Activated CD4-positive, alpha-beta T cell treated with anti-CD3 and anti-CD28 coated beads, Interleukin-2, amount 10 ng/mL, durations not matched to agents 24 days and 14 days (primary cell): ENCODE results near the gene CMTM8. TPM values are rescaled to one million over a fixed set of nuclear protein-coding genes. Genes with fewer than 3 reads are reported as not detected.
"Not testable (repeated sequence)": the region's sequence is repeated elsewhere in the genome, so short reads cannot be mapped to it uniquely, and the experiment has no call there.

Source experiments
- DNase-seq: peaks from one replicate; pipeline ENCODE4 v3.0.0; 2022
- H3K27ac Mint-ChIP-seq: one replicate; pipeline ENCODE4 v1.8.0; 2022; ENCODE audit warnings: mild to moderate bottlenecking, mixed read lengths
- H3K27me3 Mint-ChIP-seq: one replicate; pipeline ENCODE4 v1.8.0; 2022; ENCODE audit warnings: mixed read lengths
- H3K36me3 Mint-ChIP-seq: one replicate; pipeline ENCODE4 v1.8.0; 2022; ENCODE audit warnings: low read depth, mild to moderate bottlenecking, mixed read lengths
- H3K4me1 Mint-ChIP-seq: one replicate; pipeline ENCODE4 v1.8.0; 2021; ENCODE audit warnings: mixed read lengths
- H3K4me3 Mint-ChIP-seq: one replicate; pipeline ENCODE4 v1.8.0; 2022; ENCODE audit warnings: mild to moderate bottlenecking, moderate library complexity, mixed read lengths
- H3K9me3 Mint-ChIP-seq: one replicate; pipeline ENCODE4 v1.8.0; 2021; ENCODE audit warnings: mixed read lengths
- intact Hi-C: fragments of 100-400 bp; cut with micrococcal nuclease; formaldehyde crosslinking; loops from one replicate; pipeline ENCODE4 v1.15.1; 2023
- total RNA-seq: library from RNA; stranded (reverse); gene quantifications from 2 replicates; pipeline ENCODE4 v1.2.3, GENCODE V29; 2022

Gene CMTM8
- total RNA-seq, 1 donor from 2014 or later, result 4.8 TPM

GRCh38 chr3:32383136-32383711 is 144.7 kb downstream of the CMTM8 start:
- peaks cover 5% of the 10 kb centered on the region for H3K4me1 Mint-ChIP-seq
- peaks cover 9% of the 10 kb centered on the region for H3K27me3 Mint-ChIP-seq
- no peak for DNase-seq
- intact Hi-C loops, result no loop called here
- no peak overlapping the region for H3K27ac Mint-ChIP-seq
- no peak overlapping the region for H3K4me3 Mint-ChIP-seq
- no peaks in the 10 kb centered on the region for H3K36me3 Mint-ChIP-seq
- H3K9me3 Mint-ChIP-seq, result no peaks in the 10 kb centered on the region

- no peak overlapping the region for H3K4me3 Mint-ChIP-seq
- H3K36me3 Mint-ChIP-seq, result no peaks in the 10 kb centered on the region
- H3K4me1 Mint-ChIP-seq, result peaks cover 5% of the 10 kb centered on the region
- H3K27ac Mint-ChIP-seq, result no peak overlapping the region
- peaks cover 4% of the 10 kb centered on the region for H3K27me3 Mint-ChIP-seq
- no peaks in the 10 kb centered on the region for H3K9me3 Mint-ChIP-seq
- no peak for DNase-seq
- intact Hi-C loops, result no loop called here
These were observed 146.5 kb downstream of the CMTM8 start for GRCh38 chr3:32384938-32385337.

- DNase-seq, result no peak
- H3K4me3 Mint-ChIP-seq, result no peak overlapping the region
- no peak overlapping the region for H3K27ac Mint-ChIP-seq
- intact Hi-C loops, result no loop called here
- no peaks in the 10 kb centered on the region for H3K9me3 Mint-ChIP-seq
- peaks cover 13% of the 10 kb centered on the region for H3K4me1 Mint-ChIP-seq
- H3K27me3 Mint-ChIP-seq, result no peaks in the 10 kb centered on the region
- peaks cover 2% of the 10 kb centered on the region for H3K36me3 Mint-ChIP-seq
These were observed 149.0 kb downstream of the CMTM8 start for GRCh38 chr3:32387512-32387911.

- H3K27ac Mint-ChIP-seq, H3K27me3 Mint-ChIP-seq, intact Hi-C loops, H3K9me3 Mint-ChIP-seq, DNase-seq: not testable (repeated sequence)
- H3K4me1 Mint-ChIP-seq, result peaks cover 27% of the 10 kb centered on the region
- peak overlapping the region; percentile 47 for H3K4me3 Mint-ChIP-seq
- peaks cover 17% of the 10 kb centered on the region for H3K36me3 Mint-ChIP-seq
These were observed 151.1 kb downstream of the CMTM8 start for GRCh38 chr3:32389577-32389976.

GRCh38 chr3:32391643-32392535 is 153.4 kb downstream of the CMTM8 start, which contains the start of gene CMTM7:
TSS of gene CMTM7 (plus strand) at chr3:32391853. CDS start at chr3:32391907, 54 bp downstream.
- Mint-ChIP-seq H3K27me3 (no peaks in the 10 kb centered on the region), H3K4me3 (peak within 1 kb of the TSS; percentile 90), H3K4me1 (peaks cover 46% of the 10 kb centered on the region), H3K36me3 (peaks cover 24% of the 10 kb centered on the region), H3K27ac (peak within 1 kb of the TSS; percentile 99), H3K9me3 (no peaks in the 10 kb centered on the region)
- peak; percentile 92 for DNase-seq
- intact Hi-C loops, result loop anchor here (1.0 to 5.0 kb wide), 4 partner anchors 41 to 295 kb away; partner anchors contain the start of genes CNOT10 and DYNC1LI1

- intact Hi-C loops, result loop anchor here (1.0 to 5.0 kb wide), 4 partner anchors 40 to 295 kb away; partner anchors contain the start of genes CNOT10 and DYNC1LI1
- H3K27ac Mint-ChIP-seq, result peak overlapping the region; percentile 99
- DNase-seq, result peak; percentile 75
- H3K4me3 Mint-ChIP-seq, result peak overlapping the region; percentile 90
- H3K4me1 Mint-ChIP-seq, result peaks cover 47% of the 10 kb centered on the region
- peaks cover 24% of the 10 kb centered on the region for H3K36me3 Mint-ChIP-seq
- H3K27me3 Mint-ChIP-seq, result no peaks in the 10 kb centered on the region
- H3K9me3 Mint-ChIP-seq, result no peaks in the 10 kb centered on the region
These were observed 154.2 kb downstream of the CMTM8 start for GRCh38 chr3:32392536-32393302.

GRCh38 chr3:32395496-32395895 is 157.0 kb downstream of the CMTM8 start:
- peaks cover 24% of the 10 kb centered on the region for H3K36me3 Mint-ChIP-seq
- H3K4me1 Mint-ChIP-seq, result peaks cover 66% of the 10 kb centered on the region
- no peaks in the 10 kb centered on the region for H3K27me3 Mint-ChIP-seq
- peak overlapping the region; percentile 5 for H3K4me3 Mint-ChIP-seq
- peak overlapping the region; percentile 87 for H3K27ac Mint-ChIP-seq
- H3K9me3 Mint-ChIP-seq, result no peaks in the 10 kb centered on the region
- intact Hi-C loops, result no loop called here
- no peak for DNase-seq

GRCh38 chr3:32397941-32398340 is 159.5 kb downstream of the CMTM8 start:
- intact Hi-C loops, result no loop called here
- H3K4me3 Mint-ChIP-seq, result no peak overlapping the region
- peaks cover 18% of the 10 kb centered on the region for H3K36me3 Mint-ChIP-seq

GRCh38 chr3:32398531-32398930 is 160.1 kb downstream of the CMTM8 start:
- Mint-ChIP-seq H3K27ac (peak overlapping the region; percentile 79), H3K4me1 (peaks cover 68% of the 10 kb centered on the region), H3K27me3 (no peaks in the 10 kb centered on the region), H3K36me3 (peaks cover 15% of the 10 kb centered on the region), H3K9me3 (no peaks in the 10 kb centered on the region), H3K4me3 (no peak overlapping the region)
- intact Hi-C loops, result no loop called here
- no peak for DNase-seq

More at GRCh38 chr3:32397941-32398340, 159.5 kb downstream of the CMTM8 start:
- Mint-ChIP-seq H3K27ac (peak overlapping the region; percentile 79), H3K27me3 (no peaks in the 10 kb centered on the region), H3K4me1 (peaks cover 71% of the 10 kb centered on the region), H3K9me3 (no peaks in the 10 kb centered on the region)
- no peak for DNase-seq

GRCh38 chr3:32399030-32399620 is 160.6 kb downstream of the CMTM8 start:
- Mint-ChIP-seq H3K36me3 (peaks cover 14% of the 10 kb centered on the region), H3K27me3 (no peaks in the 10 kb centered on the region), H3K9me3 (no peaks in the 10 kb centered on the region), H3K27ac (peak overlapping the region; percentile 79), H3K4me1 (peaks cover 66% of the 10 kb centered on the region), H3K4me3 (no peak overlapping the region)
- DNase-seq, result peak; percentile 87
- intact Hi-C loops, result loop anchor here (1.0 kb wide), 3 partner anchors 24 to 222 kb away; no protein-coding TSS in a partner anchor

GRCh38 chr3:32401126-32401525 is 162.6 kb downstream of the CMTM8 start:
- H3K9me3 Mint-ChIP-seq, result no peaks in the 10 kb centered on the region
- H3K4me3 Mint-ChIP-seq, result peak overlapping the region; percentile 92
- H3K4me1 Mint-ChIP-seq, result peaks cover 57% of the 10 kb centered on the region
- no peak for DNase-seq
- intact Hi-C loops, result loop anchor here (2.0 kb wide), 2 partner anchors 60 to 68 kb away; no protein-coding TSS in a partner anchor
- H3K36me3 Mint-ChIP-seq, result peaks cover 20% of the 10 kb centered on the region
- no peaks in the 10 kb centered on the region for H3K27me3 Mint-ChIP-seq
- peak overlapping the region; percentile 99 for H3K27ac Mint-ChIP-seq

GRCh38 chr3:32401556-32402081 is 163.1 kb downstream of the CMTM8 start:
- Mint-ChIP-seq H3K36me3 (peaks cover 25% of the 10 kb centered on the region), H3K27me3 (no peaks in the 10 kb centered on the region), H3K27ac (peak overlapping the region; percentile 99), H3K4me1 (peaks cover 59% of the 10 kb centered on the region), H3K4me3 (peak overlapping the region; percentile 92), H3K9me3 (no peaks in the 10 kb centered on the region)
- intact Hi-C loops, result loop anchor here (1.0 to 2.0 kb wide), 3 partner anchors 13 to 67 kb away; no protein-coding TSS in a partner anchor
- peak; percentile 90 for DNase-seq

- Mint-ChIP-seq H3K27ac (peak overlapping the region; percentile 26), H3K27me3 (no peaks in the 10 kb centered on the region), H3K9me3 (no peaks in the 10 kb centered on the region), H3K36me3 (peaks cover 33% of the 10 kb centered on the region), H3K4me3 (no peak overlapping the region), H3K4me1 (peaks cover 59% of the 10 kb centered on the region)
- DNase-seq, result no peak
- intact Hi-C loops, result no loop called here
These were observed 165.2 kb downstream of the CMTM8 start for GRCh38 chr3:32403663-32404062.
